HEK293 (cell line): ENCODE results near the gene ZNF519.
A peak's percentile ranks its signal among the peaks of the same experiment; 100 is the strongest.
"Not testable (repeated sequence)": the region's sequence is repeated elsewhere in the genome, so short reads cannot be mapped to it uniquely, and the experiment has no call there.

Experiments used
- CTCF ChIA-PET: fragments of 350-600 bp; formaldehyde crosslinking; extraction: SDS; loops from one replicate; lab custom pipeline; 2021; ENCODE audit warnings: antibody characterized with exemption; lab: Yijun Ruan, JAX
- POLR2A ChIA-PET: fragments of 300-600 bp; formaldehyde crosslinking; extraction: SDS; loops from one replicate; lab custom pipeline; 2020; ENCODE audit warnings: antibody characterized with exemption, inconsistent platforms; lab: Yijun Ruan, JAX
- H3K27ac ChIP-seq: fragments of 200-500 bp; sonication (Bioruptor generic); 2 replicates; pipeline ENCODE4 v1.5.1; 2014; ENCODE audit warnings: low read depth, low read length, control low read depth, inconsistent platforms; ENCODE audit errors: extremely low read depth
- H3K36me3 ChIP-seq, 2 experiments: fragments of 200-500 bp in 1 of 2; sonication (Bioruptor generic) in 1 of 2; 1 replicate in 1 of 2; 2 replicates in 1 of 2; pipeline ENCODE4 v1.5.1; 2014 to 2017; ENCODE audit warnings: inconsistent platforms in 2 of 2, low read length in 2 of 2; ENCODE audit not compliant: control insufficient read depth in 2 of 2, insufficient read depth in 1 of 2
- H3K4me1 ChIP-seq: fragments of 200-500 bp; sonication (Bioruptor generic); 2 replicates; pipeline ENCODE4 v1.5.1; 2014; ENCODE audit warnings: mild to moderate bottlenecking, low read length, inconsistent platforms; ENCODE audit not compliant: control insufficient read depth, insufficient read depth
- H3K4me3 ChIP-seq: 2 replicates; pipeline ENCODE4 v1.5.1; 2011; ENCODE audit warnings: low read depth, mild to moderate bottlenecking, control low read depth, low read length, moderate library complexity
- H3K9me3 ChIP-seq: fragments of 200-500 bp; sonication (Bioruptor generic); 2 replicates; pipeline ENCODE4 v1.5.1; 2014; ENCODE audit warnings: low read depth, low read length, inconsistent platforms; ENCODE audit not compliant: control insufficient read depth, insufficient read depth
- EGR2 ChIP-seq: fragments of 450-650 bp; formaldehyde crosslinking; IDR thresholded peaks from 2 replicates; pipeline ENCODE4 v1.5.1; 2016; ENCODE audit warnings: low read depth, missing biosample characterization, missing genetic modification characterization
- GLIS1 ChIP-seq: fragments of 450-650 bp; formaldehyde crosslinking; IDR thresholded peaks from 2 replicates; pipeline ENCODE4 v1.5.1; 2016; ENCODE audit warnings: missing biosample characterization, missing genetic modification characterization
- HIC1 ChIP-seq: fragments of 450-650 bp; formaldehyde crosslinking; IDR thresholded peaks from 2 replicates; pipeline ENCODE4 v1.5.1; 2016; ENCODE audit warnings: missing biosample characterization, missing genetic modification characterization
- KLF10 ChIP-seq: fragments of 450-650 bp; IDR thresholded peaks from 2 replicates; pipeline ENCODE4 v1.5.1; 2018; ENCODE audit warnings: missing biosample characterization, mild to moderate bottlenecking, missing genetic modification characterization
- KLF8 ChIP-seq: fragments of 450-650 bp; formaldehyde crosslinking; IDR thresholded peaks from 2 replicates; pipeline ENCODE4 v1.5.1; 2016; ENCODE audit warnings: missing biosample characterization, missing genetic modification characterization
- MZF1 ChIP-seq: fragments of 450-650 bp; formaldehyde crosslinking; IDR thresholded peaks from 2 replicates; pipeline ENCODE4 v1.5.1; 2017; ENCODE audit warnings: missing biosample characterization, missing genetic modification characterization, borderline replicate concordance
- TSHZ1 ChIP-seq: fragments of 450-650 bp; formaldehyde crosslinking; IDR thresholded peaks from 2 replicates; pipeline ENCODE4 v1.5.1; 2016; ENCODE audit warnings: missing biosample characterization, missing genetic modification characterization, borderline replicate concordance
- ZBTB20 ChIP-seq: fragments of 450-650 bp; formaldehyde crosslinking; IDR thresholded peaks from 2 replicates; pipeline ENCODE4 v1.5.1; 2016; ENCODE audit warnings: missing biosample characterization, missing genetic modification characterization
- ZNF146 ChIP-seq: fragments of 450-650 bp; formaldehyde crosslinking; IDR thresholded peaks from 2 replicates; pipeline ENCODE4 v1.5.1; 2016; ENCODE audit warnings: missing biosample characterization, missing genetic modification characterization
- ZNF335 ChIP-seq: fragments of 450-650 bp; formaldehyde crosslinking; conservative IDR thresholded peaks from 2 replicates; pipeline ENCODE4 v1.5.1; 2016; ENCODE audit warnings: missing biosample characterization, missing genetic modification characterization
- ZNF391 ChIP-seq: fragments of 450-650 bp; formaldehyde crosslinking; IDR thresholded peaks from 2 replicates; pipeline ENCODE4 v1.5.1; 2016; ENCODE audit warnings: low read depth, missing biosample characterization, missing genetic modification characterization, borderline replicate concordance
- ZNF501 ChIP-seq: fragments of 450-650 bp; formaldehyde crosslinking; IDR thresholded peaks from 2 replicates; pipeline ENCODE4 v1.5.1; 2016; ENCODE audit warnings: missing biosample characterization, missing genetic modification characterization
- ZNF629 ChIP-seq: fragments of 450-650 bp; formaldehyde crosslinking; IDR thresholded peaks from 2 replicates; pipeline ENCODE4 v1.5.1; 2017; ENCODE audit warnings: missing biosample characterization, missing genetic modification characterization
- ZNF645 ChIP-seq: fragments of 450-650 bp; formaldehyde crosslinking; IDR thresholded peaks from 2 replicates; pipeline ENCODE4; 2016; ENCODE audit warnings: missing biosample characterization, missing genetic modification characterization
- ZSCAN30 ChIP-seq: fragments of 450-650 bp; IDR thresholded peaks from 2 replicates; pipeline ENCODE4 v1.5.1; 2018; ENCODE audit warnings: missing biosample characterization, mild to moderate bottlenecking, missing genetic modification characterization, moderate library complexity
- TF ChIP-seq, protein P1 (sequence below): fragments of 450-650 bp; formaldehyde crosslinking; IDR thresholded peaks from 2 replicates; pipeline ENCODE4 v1.5.1; 2016; ENCODE audit warnings: missing biosample characterization, missing genetic modification characterization
- TF ChIP-seq, protein P2 (sequence below): fragments of 450-650 bp; formaldehyde crosslinking; conservative IDR thresholded peaks from 2 replicates; pipeline ENCODE4 v1.5.1; 2016; ENCODE audit warnings: low read depth, missing biosample characterization, missing genetic modification characterization
- TF ChIP-seq, protein P3 (sequence below): fragments of 450-650 bp; formaldehyde crosslinking; IDR thresholded peaks from 2 replicates; pipeline ENCODE4 v1.5.1; 2016; ENCODE audit warnings: missing biosample characterization, missing genetic modification characterization

The ZNF519 gene

GRCh38 chr18:14179306-14179705 is 47.1 kb upstream of the ZNF519 start (continued):
- TF ChIP-seq TSHZ1 (tag by site-specific recombination) = no peak
- TF ChIP-seq ZNF146 = no peak
- TF ChIP-seq MZF1 (tag by site-specific recombination) = no peak
- no peak for TF ChIP-seq ZNF645 (tag by site-specific recombination)

DNA sequence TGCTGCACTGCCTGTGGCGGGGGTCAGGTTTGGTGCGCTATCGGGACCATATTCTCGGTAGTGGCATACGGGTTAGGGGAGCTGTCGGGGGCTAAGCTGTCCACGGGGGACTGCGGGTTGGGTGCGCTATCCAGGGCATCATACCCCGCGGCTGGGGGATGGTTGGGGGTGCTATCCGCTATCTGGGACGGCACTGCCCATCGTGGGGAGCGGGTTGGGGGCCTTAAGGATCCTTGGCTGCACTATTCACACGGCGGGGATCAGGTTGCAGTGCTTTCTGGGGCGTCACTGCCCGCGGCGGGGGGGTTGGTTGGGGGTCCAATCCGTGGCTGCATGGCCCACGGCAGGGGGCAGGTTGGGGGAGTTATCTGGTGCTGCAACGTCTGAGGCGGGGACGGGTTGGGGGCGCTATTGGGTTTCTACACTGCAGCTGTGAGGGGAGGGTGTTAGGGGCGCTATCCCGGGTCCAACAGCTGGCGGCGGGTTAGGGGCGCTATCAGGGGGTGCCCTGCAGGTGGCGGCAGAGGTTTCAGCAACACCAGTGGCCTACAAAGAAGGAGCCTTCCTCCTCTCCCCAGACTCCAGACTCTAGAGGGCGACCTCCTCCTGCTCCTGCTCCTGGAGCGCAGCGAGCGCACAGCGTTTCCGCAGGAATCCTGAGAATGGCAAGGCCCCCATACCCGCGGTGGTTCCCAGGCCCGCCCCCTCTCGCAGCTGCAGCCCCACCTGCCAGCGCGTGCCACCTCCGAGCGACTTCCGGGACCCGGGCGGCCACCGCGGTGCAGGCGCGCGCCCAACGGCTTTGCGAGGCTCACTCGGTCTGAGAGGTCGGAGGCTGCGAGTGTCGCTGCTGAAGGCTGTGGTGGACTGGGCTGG is 46.3 kb upstream of the ZNF519 start:
- H3K27ac ChIP-seq, H3K4me1 ChIP-seq, H3K36me3 ChIP-seq, POLR2A ChIA-PET, H3K9me3 ChIP-seq: not testable (repeated sequence)
- CTCF ChIA-PET = interaction anchor here (0.6 to 0.9 kb wide), 5 partner anchors 125 to 797 kb away, joined by 3 to 4 read pairs (median 4); no protein-coding TSS in a partner anchor
- peak overlapping the region; percentile 51 for H3K4me3 ChIP-seq
- TF ChIP-seq, protein P1, sequence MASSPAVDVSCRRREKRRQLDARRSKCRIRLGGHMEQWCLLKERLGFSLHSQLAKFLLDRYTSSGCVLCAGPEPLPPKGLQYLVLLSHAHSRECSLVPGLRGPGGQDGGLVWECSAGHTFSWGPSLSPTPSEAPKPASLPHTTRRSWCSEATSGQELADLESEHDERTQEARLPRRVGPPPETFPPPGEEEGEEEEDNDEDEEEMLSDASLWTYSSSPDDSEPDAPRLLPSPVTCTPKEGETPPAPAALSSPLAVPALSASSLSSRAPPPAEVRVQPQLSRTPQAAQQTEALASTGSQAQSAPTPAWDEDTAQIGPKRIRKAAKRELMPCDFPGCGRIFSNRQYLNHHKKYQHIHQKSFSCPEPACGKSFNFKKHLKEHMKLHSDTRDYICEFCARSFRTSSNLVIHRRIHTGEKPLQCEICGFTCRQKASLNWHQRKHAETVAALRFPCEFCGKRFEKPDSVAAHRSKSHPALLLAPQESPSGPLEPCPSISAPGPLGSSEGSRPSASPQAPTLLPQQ (tag by site-specific recombination) = peak; percentile 64
- TF ChIP-seq EGR2 = peak; percentile 51
- TF ChIP-seq ZNF501 (tag by site-specific recombination) = peak; percentile 85
- TF ChIP-seq, protein P2, sequence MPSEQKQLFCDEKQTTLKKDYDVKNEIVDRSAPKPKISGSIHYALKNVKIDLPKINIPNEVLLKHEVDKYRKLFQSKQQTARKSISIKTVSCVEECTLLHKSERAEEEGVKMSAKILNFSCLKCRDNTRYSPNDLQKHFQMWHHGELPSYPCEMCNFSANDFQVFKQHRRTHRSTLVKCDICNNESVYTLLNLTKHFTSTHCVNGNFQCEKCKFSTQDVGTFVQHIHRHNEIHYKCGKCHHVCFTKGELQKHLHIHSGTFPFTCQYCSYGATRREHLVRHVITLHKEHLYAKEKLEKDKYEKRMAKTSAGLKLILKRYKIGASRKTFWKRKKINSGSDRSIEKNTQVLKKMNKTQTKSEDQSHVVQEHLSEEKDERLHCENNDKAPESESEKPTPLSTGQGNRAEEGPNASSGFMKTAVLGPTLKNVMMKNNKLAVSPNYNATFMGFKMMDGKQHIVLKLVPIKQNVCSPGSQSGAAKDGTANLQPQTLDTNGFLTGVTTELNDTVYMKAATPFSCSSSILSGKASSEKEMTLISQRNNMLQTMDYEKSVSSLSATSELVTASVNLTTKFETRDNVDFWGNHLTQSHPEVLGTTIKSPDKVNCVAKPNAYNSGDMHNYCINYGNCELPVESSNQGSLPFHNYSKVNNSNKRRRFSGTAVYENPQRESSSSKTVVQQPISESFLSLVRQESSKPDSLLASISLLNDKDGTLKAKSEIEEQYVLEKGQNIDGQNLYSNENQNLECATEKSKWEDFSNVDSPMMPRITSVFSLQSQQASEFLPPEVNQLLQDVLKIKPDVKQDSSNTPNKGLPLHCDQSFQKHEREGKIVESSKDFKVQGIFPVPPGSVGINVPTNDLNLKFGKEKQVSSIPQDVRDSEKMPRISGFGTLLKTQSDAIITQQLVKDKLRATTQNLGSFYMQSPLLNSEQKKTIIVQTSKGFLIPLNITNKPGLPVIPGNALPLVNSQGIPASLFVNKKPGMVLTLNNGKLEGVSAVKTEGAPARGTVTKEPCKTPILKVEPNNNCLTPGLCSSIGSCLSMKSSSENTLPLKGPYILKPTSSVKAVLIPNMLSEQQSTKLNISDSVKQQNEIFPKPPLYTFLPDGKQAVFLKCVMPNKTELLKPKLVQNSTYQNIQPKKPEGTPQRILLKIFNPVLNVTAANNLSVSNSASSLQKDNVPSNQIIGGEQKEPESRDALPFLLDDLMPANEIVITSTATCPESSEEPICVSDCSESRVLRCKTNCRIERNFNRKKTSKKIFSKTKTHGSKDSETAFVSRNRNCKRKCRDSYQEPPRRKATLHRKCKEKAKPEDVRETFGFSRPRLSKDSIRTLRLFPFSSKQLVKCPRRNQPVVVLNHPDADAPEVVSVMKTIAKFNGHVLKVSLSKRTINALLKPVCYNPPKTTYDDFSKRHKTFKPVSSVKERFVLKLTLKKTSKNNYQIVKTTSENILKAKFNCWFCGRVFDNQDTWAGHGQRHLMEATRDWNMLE = peak; percentile 27; the same call in 1 of the 2 replicates
- peak; percentile 40; the same call in 1 of the 2 replicates for TF ChIP-seq ZNF629
- TF ChIP-seq, protein P3, sequence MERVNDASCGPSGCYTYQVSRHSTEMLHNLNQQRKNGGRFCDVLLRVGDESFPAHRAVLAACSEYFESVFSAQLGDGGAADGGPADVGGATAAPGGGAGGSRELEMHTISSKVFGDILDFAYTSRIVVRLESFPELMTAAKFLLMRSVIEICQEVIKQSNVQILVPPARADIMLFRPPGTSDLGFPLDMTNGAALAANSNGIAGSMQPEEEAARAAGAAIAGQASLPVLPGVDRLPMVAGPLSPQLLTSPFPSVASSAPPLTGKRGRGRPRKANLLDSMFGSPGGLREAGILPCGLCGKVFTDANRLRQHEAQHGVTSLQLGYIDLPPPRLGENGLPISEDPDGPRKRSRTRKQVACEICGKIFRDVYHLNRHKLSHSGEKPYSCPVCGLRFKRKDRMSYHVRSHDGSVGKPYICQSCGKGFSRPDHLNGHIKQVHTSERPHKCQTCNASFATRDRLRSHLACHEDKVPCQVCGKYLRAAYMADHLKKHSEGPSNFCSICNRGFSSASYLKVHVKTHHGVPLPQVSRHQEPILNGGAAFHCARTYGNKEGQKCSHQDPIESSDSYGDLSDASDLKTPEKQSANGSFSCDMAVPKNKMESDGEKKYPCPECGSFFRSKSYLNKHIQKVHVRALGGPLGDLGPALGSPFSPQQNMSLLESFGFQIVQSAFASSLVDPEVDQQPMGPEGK (tag by site-specific recombination) = peak; percentile 88
- peak; percentile 64 for TF ChIP-seq ZSCAN30 (tag by site-specific recombination)
- 0 out of 2 replicates have a peak, but pooled peaks have one; percentile 35 for TF ChIP-seq KLF10 (tag by site-specific recombination)
- peak; percentile 92 for TF ChIP-seq GLIS1
- peak; percentile 72; the same call in 1 of the 2 replicates for TF ChIP-seq ZNF391
- TF ChIP-seq KLF8 (tag by site-specific recombination) = peak; percentile 40; the same call in 1 of the 2 replicates
- peak; percentile 82 for TF ChIP-seq HIC1 (tag by site-specific recombination)
- TF ChIP-seq ZNF335 (tag by site-specific recombination) = peak; percentile 47
- peak; percentile 63; the same call in 1 of the 2 replicates for TF ChIP-seq ZBTB20 (tag by site-specific recombination)
